ENCODE measurements around the gene APOC3.

The APOC3 gene

GRCh38 chr11:116807601-116808261 is 22.0 kb upstream of the APOC3 start:
- DNase-seq, result no peak

- DNase-seq, result no peak
Observed at GRCh38 chr11:116808262-116809175, 21.2 kb upstream of the APOC3 start.

- no peak for DNase-seq
Observed at GRCh38 chr11:116811194-116811593, 18.5 kb upstream of the APOC3 start.

- DNase-seq, result no peak
Observed at GRCh38 chr11:116812109-116812508, 17.6 kb upstream of the APOC3 start.

DNA sequence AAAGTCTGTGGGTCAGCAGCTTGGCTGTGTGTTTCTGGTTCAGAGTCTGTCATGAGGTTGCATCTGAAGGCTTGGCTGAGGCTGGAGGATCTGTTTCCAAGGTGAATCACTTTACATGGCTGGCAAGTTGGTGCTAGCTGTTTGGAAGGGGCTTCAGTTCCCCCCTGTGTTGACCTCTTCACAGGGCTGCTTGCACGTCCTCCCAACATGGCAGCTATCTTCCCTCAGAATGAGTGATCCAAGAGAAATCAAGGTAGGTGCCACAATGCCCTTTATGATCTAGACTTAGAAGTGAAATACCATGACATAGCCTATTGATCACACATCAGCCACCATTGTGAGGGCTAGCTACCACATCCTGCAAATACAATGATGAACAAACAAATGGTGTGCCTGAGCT is 16.5 kb upstream of the APOC3 start:
- no peak for DNase-seq

DNA sequence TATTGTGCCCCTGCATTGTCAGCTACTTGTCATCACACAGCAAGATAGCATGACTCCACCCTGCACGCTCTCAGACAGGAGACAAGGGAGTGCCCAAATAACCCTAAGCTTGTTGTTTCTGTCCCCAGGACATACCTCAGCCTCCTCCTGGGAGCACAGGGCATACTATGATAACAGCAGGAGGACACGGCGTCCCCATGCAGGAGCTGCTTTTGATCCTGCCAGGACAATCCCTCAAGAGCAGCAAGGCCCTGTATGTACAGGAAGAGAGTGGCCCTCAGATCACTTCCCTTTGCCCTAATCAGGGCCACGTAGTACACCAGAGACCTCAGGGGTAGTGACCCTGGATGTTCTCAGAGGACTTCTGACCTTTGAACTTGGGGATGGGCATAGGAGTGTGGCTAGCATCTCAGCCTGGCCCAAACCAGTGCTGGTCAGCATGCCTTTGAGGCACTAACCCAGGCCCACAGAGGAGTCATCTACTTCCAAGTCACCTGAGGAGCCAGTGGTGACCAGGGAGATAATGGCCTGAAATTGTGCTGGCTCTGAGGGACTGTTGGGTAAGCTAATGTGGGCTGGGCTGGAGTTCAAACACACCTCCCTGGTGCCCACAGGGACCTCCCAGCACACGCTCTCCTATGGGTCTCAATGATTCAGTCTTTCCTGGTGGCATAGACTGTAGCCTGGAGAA is 15.8 kb upstream of the APOC3 start:
- DNase-seq, result no peak

- no peak for DNase-seq
Observed at GRCh38 chr11:116814502-116814901, 15.2 kb upstream of the APOC3 start.

DNA sequence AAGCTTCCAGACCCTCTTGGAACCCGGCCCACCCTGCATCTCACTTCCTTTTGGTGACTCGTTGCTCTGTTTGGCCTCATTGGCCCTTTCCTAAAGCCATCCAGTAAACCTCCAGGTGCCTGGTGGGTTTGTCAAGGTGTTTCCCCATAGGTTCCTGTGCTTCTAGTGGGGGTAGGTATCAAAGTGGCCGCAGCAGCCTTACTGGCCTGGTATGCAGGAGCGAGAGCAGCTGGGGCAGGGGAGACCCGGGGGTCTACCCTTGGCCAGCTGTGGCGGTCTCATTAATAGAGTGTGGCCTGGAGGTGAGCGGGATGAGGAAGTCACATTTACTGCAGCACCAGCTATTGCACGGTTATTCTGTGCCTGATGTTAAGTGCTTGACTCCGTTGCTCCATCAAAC is 10.7 kb upstream of the APOC3 start:
- DNase-seq, result no peak

- no peak for DNase-seq
Observed at GRCh38 chr11:116821050-116821918, 8.4 kb upstream of the APOC3 start.

DNA sequence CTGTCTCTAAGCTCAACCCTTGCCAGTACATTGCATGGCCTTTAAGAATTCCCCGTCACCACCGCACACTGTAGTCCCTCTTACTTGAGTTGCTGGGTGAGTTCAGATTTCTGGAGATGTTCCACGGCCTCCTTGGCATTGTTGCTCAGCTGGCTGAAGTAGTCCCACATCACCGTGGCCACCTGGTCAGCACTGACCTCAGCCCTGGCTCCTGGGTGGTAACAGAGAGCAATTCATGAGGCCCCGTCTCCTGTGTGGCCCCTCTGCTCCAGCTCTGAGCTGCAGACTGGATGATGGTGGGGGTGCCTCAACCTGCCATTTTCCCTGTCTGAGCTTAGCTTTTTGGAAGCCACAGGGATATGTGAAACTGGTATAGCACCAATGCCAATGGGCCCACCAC is 7.1 kb upstream of the APOC3 start:
- no peak for DNase-seq

DNA sequence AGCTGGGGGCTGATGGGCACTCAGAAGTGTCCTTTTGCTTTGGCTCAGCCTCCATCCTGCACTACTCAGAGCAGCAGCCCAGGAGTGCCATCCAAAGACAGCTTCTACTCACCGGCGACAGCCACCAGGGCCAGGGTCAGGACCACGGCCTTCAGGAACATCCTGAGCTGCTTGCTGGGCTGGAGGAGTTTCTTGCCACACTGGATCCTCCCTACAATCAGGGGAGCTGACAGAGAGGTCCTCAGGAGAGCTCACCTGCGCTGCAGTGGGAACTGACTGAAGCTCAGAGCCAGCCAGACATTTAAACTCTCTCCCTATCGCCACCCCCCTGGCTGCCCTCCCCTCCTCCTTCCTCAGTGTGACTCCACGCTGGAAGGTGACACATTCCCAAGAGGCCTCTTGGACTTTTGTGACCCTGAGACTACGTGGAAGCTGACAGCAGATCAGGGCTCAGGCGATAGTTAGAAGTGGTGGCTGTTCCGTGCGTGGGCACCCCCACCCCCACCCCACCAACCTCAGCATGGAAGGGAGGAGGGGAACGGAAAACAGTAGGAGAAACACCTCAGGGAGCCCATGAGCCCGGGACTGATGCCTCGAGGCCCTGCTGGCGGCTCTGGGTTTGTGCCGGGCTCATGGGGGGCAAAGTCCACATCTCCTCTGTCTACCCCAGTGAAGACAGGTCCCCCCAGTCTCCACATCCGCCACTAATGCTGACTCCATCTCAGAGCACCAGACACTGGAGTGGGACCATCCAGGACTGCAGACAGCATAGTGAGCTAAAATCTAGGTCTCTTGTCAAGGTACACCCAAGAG is 6.5 kb upstream of the APOC3 start, which contains the start of gene APOA4:
Gene APOA4 (minus strand): TSS at position 274 of the 813 bp plus-strand sequence. CDS start 113 bp downstream, at position 161.
- no peak for DNase-seq

DNA sequence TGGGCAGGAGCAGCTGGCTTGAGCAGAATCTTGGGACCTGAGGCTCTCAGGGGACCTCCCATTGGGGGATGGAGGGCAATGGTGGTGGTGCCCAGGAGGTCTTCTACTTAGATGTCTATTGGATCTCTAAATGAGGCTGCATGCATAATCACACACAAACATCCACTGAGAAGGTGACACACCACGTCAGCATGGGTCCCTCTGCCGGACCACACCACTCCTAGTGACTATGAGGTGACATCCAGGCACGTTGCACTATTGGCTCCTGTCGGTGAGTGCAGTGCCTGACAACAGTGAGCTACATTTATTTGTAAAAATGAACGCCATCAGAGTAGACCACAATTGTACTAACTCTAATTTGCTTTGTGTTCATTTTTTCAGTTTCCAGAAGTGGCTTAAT is 4.3 kb upstream of the APOC3 start:
- no peak for DNase-seq

- DNase-seq, result no peak
Observed at GRCh38 chr11:116825854-116826750, 3.6 kb upstream of the APOC3 start.

DNA sequence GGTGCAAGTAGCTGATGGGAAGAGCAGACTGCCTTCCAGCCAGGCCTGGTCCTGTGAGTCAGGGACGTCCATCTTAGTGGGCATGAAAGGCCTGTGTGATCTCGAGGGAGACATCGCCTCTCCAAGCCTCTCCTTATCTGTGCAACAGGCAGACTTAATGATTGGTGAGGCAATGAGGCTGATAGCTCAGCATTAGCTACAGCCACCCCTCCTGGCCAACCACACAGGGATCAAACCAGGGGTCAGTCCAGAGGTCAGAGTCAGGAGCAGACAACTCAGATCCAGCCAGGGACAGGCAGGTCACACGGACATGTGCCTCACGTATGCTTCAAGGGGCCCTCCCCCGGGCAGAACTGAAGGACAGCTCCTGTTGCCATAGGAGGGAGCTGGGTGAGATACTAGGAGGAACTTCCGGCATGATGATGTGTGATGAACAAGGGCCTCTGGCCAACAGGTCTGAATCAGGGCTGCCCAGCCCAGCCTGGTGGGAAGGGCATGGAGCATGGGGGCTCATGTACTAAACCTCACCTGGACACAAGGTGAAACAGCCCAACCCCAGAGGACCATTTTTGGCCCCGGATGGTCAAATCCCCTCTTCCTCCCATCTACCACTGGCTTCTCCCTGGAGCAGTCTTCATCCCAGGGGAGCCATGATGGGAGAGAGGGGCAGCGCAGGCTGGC is 2.8 kb upstream of the APOC3 start:
- no peak for DNase-seq

DNA sequence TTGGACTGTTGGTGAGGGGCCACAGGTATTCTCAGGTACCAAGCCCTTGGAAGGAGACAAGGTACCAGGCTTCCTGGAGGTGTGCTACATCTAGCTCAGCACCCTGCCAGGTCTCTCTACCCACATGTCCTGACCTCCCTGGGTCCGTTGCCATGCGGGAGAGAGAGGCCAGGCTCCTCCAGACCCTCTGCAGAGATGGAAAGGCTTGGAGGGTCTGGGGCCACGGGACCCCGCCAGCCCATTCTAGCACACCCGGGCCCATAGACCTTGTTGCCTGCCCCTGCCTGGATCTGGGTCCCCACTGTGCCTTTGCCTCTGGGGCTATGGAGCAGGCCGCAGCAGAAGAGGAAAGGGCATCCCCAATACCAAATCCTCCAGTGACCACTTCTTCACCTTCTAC is 2.2 kb upstream of the APOC3 start:
- no peak for DNase-seq

- DNase-seq, result no peak
Observed at GRCh38 chr11:116828632-116829524, 829 bp upstream of the APOC3 start.

DNA sequence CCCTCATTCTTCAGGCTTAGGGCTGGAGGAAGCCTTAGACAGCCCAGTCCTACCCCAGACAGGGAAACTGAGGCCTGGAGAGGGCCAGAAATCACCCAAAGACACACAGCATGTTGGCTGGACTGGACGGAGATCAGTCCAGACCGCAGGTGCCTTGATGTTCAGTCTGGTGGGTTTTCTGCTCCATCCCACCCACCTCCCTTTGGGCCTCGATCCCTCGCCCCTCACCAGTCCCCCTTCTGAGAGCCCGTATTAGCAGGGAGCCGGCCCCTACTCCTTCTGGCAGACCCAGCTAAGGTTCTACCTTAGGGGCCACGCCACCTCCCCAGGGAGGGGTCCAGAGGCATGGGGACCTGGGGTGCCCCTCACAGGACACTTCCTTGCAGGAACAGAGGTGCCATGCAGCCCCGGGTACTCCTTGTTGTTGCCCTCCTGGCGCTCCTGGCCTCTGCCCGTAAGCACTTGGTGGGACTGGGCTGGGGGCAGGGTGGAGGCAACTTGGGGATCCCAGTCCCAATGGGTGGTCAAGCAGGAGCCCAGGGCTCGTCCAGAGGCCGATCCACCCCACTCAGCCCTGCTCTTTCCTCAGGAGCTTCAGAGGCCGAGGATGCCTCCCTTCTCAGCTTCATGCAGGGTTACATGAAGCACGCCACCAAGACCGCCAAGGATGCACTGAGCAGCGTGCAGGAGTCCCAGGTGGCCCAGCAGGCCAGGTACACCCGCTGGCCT is 641 bp downstream of the APOC3 start:
- DNase-seq, result no peak

- no peak for DNase-seq
Observed at GRCh38 chr11:116831790-116832349, 2.2 kb downstream of the APOC3 start.
